Measurements from ENCODE around the gene ITPR2.
"Not testable (repeated sequence)": the region's sequence is repeated elsewhere in the genome, so short reads cannot be mapped to it uniquely, and the experiment has no call there.

The ITPR2 gene

GRCh38 chr12:26701604-26702215 is 131.3 kb downstream of the ITPR2 start:
- DNase-seq (ENCODE audit: low spot score), result peak; percentile 22

- no peak for DNase-seq (ENCODE audit: low spot score)
Observed at GRCh38 chr12:26700430-26700829, 132.6 kb downstream of the ITPR2 start.

GRCh38 chr12:26699237-26699636 is 133.8 kb downstream of the ITPR2 start:
- no peak for DNase-seq (ENCODE audit: low spot score)

- DNase-seq (ENCODE audit: low spot score), result no peak
Observed at GRCh38 chr12:26698186-26698585, 134.8 kb downstream of the ITPR2 start.

GRCh38 chr12:26697217-26697616 is 135.8 kb downstream of the ITPR2 start:
- no peak for DNase-seq (ENCODE audit: low spot score)

- DNase-seq (ENCODE audit: low spot score), result no peak
Observed at GRCh38 chr12:26696613-26697092, 136.3 kb downstream of the ITPR2 start.

- no peak for DNase-seq (ENCODE audit: low spot score)
Observed at GRCh38 chr12:26696048-26696612, 136.9 kb downstream of the ITPR2 start.

- no peak for DNase-seq (ENCODE audit: low spot score)
Observed at GRCh38 chr12:26694402-26694801, 138.6 kb downstream of the ITPR2 start.

- DNase-seq (ENCODE audit: low spot score), result no peak
Observed at GRCh38 chr12:26692407-26692806, 140.6 kb downstream of the ITPR2 start.

GRCh38 chr12:26691234-26691970 is 141.6 kb downstream of the ITPR2 start:
- no peak for DNase-seq (ENCODE audit: low spot score)

- no peak for DNase-seq (ENCODE audit: low spot score)
Observed at GRCh38 chr12:26690601-26691000, 142.4 kb downstream of the ITPR2 start.

GRCh38 chr12:26689281-26689841 is 143.6 kb downstream of the ITPR2 start:
- no peak for DNase-seq (ENCODE audit: low spot score)

- no peak for DNase-seq (ENCODE audit: low spot score)
Observed at GRCh38 chr12:26688344-26688904, 144.6 kb downstream of the ITPR2 start.

- DNase-seq (ENCODE audit: low spot score), result no peak
Observed at GRCh38 chr12:26686408-26686807, 146.6 kb downstream of the ITPR2 start.

- no peak for DNase-seq (ENCODE audit: low spot score)
Observed at GRCh38 chr12:26684101-26684500, 148.9 kb downstream of the ITPR2 start.

GRCh38 chr12:26683443-26683842 is 149.6 kb downstream of the ITPR2 start:
- DNase-seq (ENCODE audit: low spot score), result no peak

- DNase-seq (ENCODE audit: low spot score), result no peak
Observed at GRCh38 chr12:26680727-26681455, 152.1 kb downstream of the ITPR2 start.

GRCh38 chr12:26678697-26679660 is 154.0 kb downstream of the ITPR2 start:
- DNase-seq (ENCODE audit: low spot score), result no peak

- not testable (repeated sequence) for DNase-seq (ENCODE audit: low spot score)
Observed at GRCh38 chr12:26671487-26671886, 161.5 kb downstream of the ITPR2 start.

- DNase-seq (ENCODE audit: low spot score), result no peak
Observed at GRCh38 chr12:26668847-26669246, 164.1 kb downstream of the ITPR2 start.

- DNase-seq (ENCODE audit: low spot score), result no peak
Observed at GRCh38 chr12:26668230-26668629, 164.8 kb downstream of the ITPR2 start.

Data from activated CD4-positive, alpha-beta T cell treated with anti-CD3 and anti-CD28 coated beads, Interleukin-2, Interleukin-4, amounts not matched to agents 100 ng/mL and 50 ng/mL, durations not matched to agents 16 hours and 8 hours (primary cell).